ELR (cell line): Measurements from ENCODE around the gene EPC1.
"Not testable (repeated sequence)": the region's sequence is repeated elsewhere in the genome, so short reads cannot be mapped to it uniquely, and the experiment has no call there.

ENCODE experiments used
- DNase-seq: peaks from one replicate; pipeline ENCODE4 v3.0.0-alpha.2; 2015; ENCODE audit warnings: low read depth

Gene EPC1, protein sequence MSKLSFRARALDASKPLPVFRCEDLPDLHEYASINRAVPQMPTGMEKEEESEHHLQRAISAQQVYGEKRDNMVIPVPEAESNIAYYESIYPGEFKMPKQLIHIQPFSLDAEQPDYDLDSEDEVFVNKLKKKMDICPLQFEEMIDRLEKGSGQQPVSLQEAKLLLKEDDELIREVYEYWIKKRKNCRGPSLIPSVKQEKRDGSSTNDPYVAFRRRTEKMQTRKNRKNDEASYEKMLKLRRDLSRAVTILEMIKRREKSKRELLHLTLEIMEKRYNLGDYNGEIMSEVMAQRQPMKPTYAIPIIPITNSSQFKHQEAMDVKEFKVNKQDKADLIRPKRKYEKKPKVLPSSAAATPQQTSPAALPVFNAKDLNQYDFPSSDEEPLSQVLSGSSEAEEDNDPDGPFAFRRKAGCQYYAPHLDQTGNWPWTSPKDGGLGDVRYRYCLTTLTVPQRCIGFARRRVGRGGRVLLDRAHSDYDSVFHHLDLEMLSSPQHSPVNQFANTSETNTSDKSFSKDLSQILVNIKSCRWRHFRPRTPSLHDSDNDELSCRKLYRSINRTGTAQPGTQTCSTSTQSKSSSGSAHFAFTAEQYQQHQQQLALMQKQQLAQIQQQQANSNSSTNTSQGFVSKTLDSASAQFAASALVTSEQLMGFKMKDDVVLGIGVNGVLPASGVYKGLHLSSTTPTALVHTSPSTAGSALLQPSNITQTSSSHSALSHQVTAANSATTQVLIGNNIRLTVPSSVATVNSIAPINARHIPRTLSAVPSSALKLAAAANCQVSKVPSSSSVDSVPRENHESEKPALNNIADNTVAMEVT

GRCh38 chr10:32346551-32347362, at the start of gene EPC1:
Gene EPC1 (minus strand): TSS chr10:32347158. CDS start chr10:32346915, 243 bp downstream.
- DNase-seq = peak; percentile 90

GRCh38 chr10:32393911-32394310, 47.0 kb upstream of the EPC1 start:
- no peak for DNase-seq

DNA sequence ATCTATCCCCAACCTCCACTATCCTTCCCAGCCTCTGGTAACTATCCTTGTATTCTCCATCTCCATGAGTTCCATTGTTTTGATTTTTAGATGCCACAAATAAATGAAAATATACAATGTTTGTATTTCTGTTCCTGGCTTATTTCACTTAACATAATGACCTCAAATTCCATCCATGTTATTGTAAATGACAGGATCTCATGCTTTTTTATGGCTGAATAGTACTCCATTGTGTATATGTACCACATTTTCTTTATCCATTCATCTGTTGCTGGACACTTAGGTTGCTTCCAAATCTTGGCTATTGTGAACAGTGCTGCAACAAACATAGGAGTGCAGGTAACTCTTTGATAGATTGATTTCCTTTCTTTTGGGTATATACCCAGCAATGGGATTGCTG, 45.3 kb upstream of the EPC1 start:
- DNase-seq = not testable (repeated sequence)

GRCh38 chr10:32390193-32390592, 43.2 kb upstream of the EPC1 start:
- no peak for DNase-seq

GRCh38 chr10:32388258-32389027, 41.5 kb upstream of the EPC1 start:
- DNase-seq = no peak

DNA sequence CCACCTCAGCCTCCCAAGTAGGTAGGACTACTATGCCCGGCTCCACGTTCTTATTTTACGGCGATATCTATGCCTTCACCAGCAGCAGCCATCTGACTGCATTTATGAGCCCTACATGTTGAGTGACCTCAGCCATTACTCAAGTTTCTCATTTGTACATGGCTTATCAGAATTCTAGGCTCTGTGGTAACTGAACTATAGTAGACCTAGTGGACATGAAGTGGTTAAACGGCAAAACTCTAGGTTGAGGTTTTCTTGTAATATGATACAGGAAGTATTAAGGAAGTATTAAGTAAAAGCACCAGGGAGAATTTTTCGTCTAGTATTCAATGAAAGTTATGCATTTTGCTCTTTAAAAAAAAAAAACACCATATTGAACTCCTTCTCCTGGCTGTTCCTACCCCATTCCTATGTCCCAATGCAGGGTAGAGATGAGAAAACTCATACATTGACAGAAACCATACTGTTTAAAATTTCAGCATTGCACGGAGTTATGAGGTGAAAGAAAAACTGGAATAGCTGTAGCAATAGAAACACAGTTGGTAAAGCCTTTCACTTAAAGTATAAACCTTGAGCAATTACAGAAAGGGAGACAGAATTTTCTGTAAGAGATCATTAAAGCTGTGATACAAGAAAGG, 39.8 kb upstream of the EPC1 start:
- DNase-seq = peak; percentile 42

DNA sequence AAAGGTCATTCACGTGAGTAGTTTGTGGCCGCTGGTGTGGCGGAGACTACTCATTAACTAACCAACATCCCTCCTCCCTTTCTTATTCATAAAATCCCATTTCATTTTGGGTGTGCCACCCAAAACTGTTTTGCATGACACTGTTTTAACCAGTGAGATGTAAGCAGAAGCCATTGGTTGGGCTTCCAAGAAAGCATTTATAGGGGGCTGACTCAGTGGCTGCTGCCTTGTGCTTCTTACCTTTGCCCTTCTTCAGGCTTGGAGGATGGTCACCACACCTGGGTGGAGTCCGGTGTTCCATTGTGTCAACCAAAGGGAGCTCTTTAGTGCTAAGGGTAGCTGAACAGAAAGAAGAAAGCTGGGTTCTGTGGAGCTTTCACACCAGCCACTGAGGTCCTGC, 37.2 kb upstream of the EPC1 start:
- DNase-seq = no peak

DNA sequence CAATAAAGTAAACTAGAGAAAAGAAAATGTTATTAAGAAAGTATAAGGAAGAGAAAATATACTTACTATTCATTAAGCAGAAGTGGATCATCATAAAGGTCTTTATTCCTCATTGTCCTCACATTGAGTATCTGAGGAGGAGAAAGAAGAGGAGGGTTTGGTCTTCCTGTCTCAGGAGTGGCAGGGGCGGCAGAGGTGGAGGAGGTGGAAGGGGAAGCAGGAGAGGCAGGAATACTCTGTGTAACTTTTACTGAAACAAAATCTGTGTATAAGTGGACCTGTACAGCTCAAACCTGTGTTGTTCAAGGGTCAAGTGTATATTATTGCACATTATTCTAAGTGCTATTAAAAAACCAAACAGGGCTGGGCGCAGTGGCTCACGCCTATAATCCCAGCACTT, 34.2 kb upstream of the EPC1 start:
- DNase-seq = no peak

DNA sequence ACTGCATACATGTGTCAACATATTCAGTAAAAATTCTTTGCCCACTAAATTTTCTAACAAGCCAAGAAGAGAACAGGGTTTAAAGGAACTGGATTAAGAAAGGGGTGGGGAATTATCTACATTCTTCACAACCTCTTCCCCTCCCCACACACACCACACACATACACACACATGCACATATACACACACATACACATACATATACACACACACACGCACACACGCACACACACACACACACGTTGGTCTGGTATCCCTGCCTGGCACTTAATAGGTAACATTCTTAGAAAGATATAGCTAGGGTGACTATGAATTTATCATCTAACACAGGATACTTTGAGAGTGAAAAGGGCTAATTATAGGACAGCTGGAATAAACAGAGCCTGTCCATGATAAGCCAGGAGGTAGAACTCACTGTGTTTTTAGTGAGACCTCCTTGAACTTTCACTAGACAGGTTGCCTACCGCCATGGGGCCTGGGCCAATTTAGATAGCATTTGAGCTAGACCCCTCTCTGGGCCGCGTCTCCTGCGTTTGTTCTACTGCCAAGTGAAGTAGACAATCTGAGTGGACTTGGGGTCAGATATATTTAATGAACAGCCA, 33.1 kb upstream of the EPC1 start:
- DNase-seq = no peak

GRCh38 chr10:32379318-32379949, 32.5 kb upstream of the EPC1 start:
- peak; percentile 73 for DNase-seq

GRCh38 chr10:32378363-32379317, 31.7 kb upstream of the EPC1 start:
- peak; percentile 93 for DNase-seq

DNA sequence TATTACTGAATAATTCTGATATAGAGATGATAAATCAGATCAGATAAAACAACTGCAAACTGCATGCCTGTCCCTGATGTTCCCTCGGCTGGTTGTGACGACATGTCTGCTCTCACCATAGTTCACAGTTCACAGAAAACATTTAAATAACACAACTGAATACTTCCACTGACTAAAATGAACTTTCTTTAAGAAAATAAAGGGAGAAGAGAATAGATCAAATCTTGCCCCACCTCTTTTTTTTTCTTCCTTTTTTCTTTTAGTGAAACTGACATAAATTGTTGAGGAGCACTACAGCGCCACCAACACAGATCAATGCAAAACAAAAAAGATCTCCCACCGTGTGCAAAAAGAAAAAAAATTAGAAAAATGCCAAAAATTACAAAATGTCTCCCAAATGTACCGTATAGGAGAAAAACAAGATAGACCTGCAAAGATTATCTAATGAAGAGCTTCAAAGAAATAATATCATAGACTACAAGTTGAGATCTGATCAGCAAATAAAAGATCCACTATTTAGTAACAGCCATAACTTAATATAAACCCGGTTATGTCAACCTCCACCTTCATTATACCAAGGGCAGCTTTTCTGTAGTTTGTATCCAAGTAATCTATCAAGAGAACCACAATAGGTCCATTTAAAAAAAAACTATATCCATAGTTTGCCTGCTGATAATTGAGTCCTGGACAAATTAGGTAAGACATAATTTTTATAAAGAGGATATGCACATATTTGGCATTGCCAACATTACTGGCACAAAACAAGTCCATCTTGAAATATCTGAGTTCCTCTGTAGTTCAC, 30.7 kb upstream of the EPC1 start:
- DNase-seq = peak; percentile 63

GRCh38 chr10:32376771-32377170, 29.8 kb upstream of the EPC1 start:
- peak; percentile 13 for DNase-seq

- DNase-seq = no peak
Observed at GRCh38 chr10:32376097-32376496, 29.1 kb upstream of the EPC1 start.

DNA sequence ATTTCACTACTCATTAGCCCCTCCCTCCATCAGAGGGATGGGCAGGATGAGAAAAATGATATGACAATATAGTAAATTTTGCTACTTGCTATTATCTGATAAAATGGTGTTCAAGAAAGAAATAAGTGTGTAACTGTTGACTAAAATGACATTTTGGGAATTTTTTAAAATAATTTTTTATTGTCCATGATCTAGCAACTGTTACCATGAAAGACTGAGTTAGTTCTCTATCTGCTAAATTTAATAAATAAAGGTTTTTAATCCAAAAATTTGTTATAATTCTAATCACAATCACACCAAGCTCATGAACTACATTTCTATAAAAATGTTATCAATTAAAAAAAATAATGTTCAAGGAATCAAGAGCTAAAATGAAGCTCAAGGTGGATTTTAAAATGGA, 28.7 kb upstream of the EPC1 start:
- no peak for DNase-seq

- no peak for DNase-seq
Observed at GRCh38 chr10:32374605-32375004, 27.6 kb upstream of the EPC1 start.

DNA sequence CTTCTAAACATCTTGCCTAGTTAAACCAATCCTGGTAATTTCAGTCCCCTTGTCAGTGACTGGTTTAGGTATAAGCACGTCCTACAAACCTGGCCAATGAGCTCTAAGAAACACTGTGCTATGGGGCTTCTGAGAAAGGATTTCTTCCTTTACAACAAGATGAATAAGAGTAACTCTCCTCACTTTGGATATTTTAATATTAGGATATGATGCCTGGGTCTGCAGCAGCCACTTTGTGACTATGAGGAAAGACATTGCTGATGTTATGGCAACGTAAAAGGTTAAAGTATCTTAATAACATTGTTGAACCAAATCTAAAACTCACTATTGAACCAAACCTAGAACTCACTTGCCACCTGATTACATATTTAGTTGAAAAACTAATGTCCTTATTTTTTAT, 26.5 kb upstream of the EPC1 start:
- DNase-seq = no peak

DNA sequence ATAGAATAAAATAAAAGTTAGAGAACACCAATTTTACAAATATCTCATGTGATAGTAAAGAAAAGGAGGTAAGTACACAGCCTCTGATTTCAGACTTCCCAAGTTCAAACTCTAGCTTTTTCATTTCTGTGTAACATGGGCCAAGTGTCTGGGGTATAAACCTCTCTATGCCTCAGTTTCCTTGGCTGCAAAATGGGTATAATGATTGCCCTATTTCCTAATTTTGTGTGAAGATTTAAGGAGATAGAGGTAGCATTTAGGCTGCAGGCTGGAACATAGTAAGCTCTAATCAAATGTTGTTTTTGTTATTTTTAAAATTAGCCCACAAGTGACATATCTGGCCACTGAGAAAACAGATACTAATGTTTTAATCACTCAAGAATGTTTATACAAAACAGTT, 26.1 kb upstream of the EPC1 start:
- no peak for DNase-seq
